GM23338 (cell line): ENCODE data around the gene RASEF. TPM values are rescaled to one million over a fixed set of nuclear protein-coding genes. Genes with fewer than 3 reads are reported as not detected.

Experiments used
- ATAC-seq: fragments of 200-7000 bp; cut with Tn5 transposase; 3 replicates; pipeline ENCODE4 v1.9.1; 2020
- DNase-seq: peaks from one replicate; pipeline ENCODE4 v3.0.0-alpha.2; 2015; ENCODE audit warnings: low spot score
- H2AFZ ChIP-seq: fragments of 200-600 bp; sonication (generic); 2 replicates; pipeline ENCODE4 v1.8.0; 2016; ENCODE audit warnings: antibody characterized with exemption, mild to moderate bottlenecking, moderate library complexity
- H3F3A ChIP-seq: fragments of 200-600 bp; sonication (generic); replicated peaks from 2 replicates; pipeline ENCODE4 v1.8.0; 2017; ENCODE audit warnings: antibody characterized with exemption, mixed run types, low read depth
- H3K27ac ChIP-seq: fragments of 200-600 bp; sonication (generic); 2 replicates; pipeline ENCODE4 v1.6.1; 2016; ENCODE audit warnings: low read depth
- H3K27me3 ChIP-seq: fragments of 200-600 bp; sonication (generic); 2 replicates; pipeline ENCODE4 v1.8.0; 2016; ENCODE audit warnings: mild to moderate bottlenecking, mixed run types, moderate library complexity; ENCODE audit not compliant: insufficient read depth
- H3K36me3 ChIP-seq: fragments of 200-600 bp; sonication (generic); 2 replicates; pipeline ENCODE4 v1.8.0; 2016; ENCODE audit warnings: mild to moderate bottlenecking; ENCODE audit not compliant: insufficient read depth
- H3K4me1 ChIP-seq: fragments of 200-600 bp; sonication (generic); 2 replicates; pipeline ENCODE4 v1.8.0; 2016; ENCODE audit warnings: mild to moderate bottlenecking, moderate library complexity; ENCODE audit not compliant: insufficient read depth
- H3K4me2 ChIP-seq: fragments of 200-600 bp; sonication (generic); 2 replicates; pipeline ENCODE4 v1.7.1; 2017; ENCODE audit warnings: mixed run types
- H3K4me3 ChIP-seq: fragments of 200-600 bp; sonication (generic); 2 replicates; pipeline ENCODE4 v1.6.1; 2016; ENCODE audit warnings: mixed run types
- H3K79me2 ChIP-seq: fragments of 200-600 bp; sonication (generic); replicated peaks from 2 replicates; pipeline ENCODE4 v1.8.0; 2017; ENCODE audit warnings: mild to moderate bottlenecking; ENCODE audit not compliant: insufficient read depth
- H3K9me2 ChIP-seq: fragments of 200-600 bp; sonication (generic); 2 replicates; pipeline ENCODE4 v1.8.0; 2017; ENCODE audit not compliant: insufficient read depth
- H4K20me1 ChIP-seq: fragments of 200-600 bp; sonication (generic); replicated peaks from 2 replicates; pipeline ENCODE4 v1.8.0; 2017; ENCODE audit warnings: mild to moderate bottlenecking; ENCODE audit not compliant: insufficient read depth
- H3K27ac Mint-ChIP-seq: 2 replicates; pipeline ENCODE4 v1.8.0; 2020; ENCODE audit warnings: inconsistent platforms, mild to moderate bottlenecking, moderate library complexity, mixed read lengths
- H3K27me3 Mint-ChIP-seq: 3 replicates; pipeline ENCODE4 v1.8.0; 2022; ENCODE audit warnings: low read depth, mild to moderate bottlenecking, moderate library complexity, mixed read lengths, inconsistent platforms; ENCODE audit not compliant: insufficient read depth, poor library complexity
- H3K36me3 Mint-ChIP-seq: 3 replicates; pipeline ENCODE4 v1.8.0; 2021; ENCODE audit warnings: low read depth, mild to moderate bottlenecking, inconsistent platforms, moderate library complexity, mixed read lengths
- H3K4me1 Mint-ChIP-seq: 3 replicates; pipeline ENCODE4 v1.8.0; 2020; ENCODE audit warnings: mild to moderate bottlenecking, inconsistent platforms, mixed read lengths
- H3K4me3 Mint-ChIP-seq: 3 replicates; pipeline ENCODE4 v1.8.0; 2021; ENCODE audit warnings: moderate library complexity, mild to moderate bottlenecking, inconsistent platforms, mixed read lengths
- H3K9me3 Mint-ChIP-seq: 3 replicates; pipeline ENCODE4 v1.8.0; 2020; ENCODE audit warnings: moderate library complexity, mild to moderate bottlenecking, inconsistent platforms, mixed read lengths
- CREB1 ChIP-seq: fragments of 250-450 bp; sonication (Bioruptor Pico); IDR thresholded peaks from 2 replicates; pipeline ENCODE4 v1.5.0; 2020; ENCODE audit warnings: low read depth, mild to moderate bottlenecking, moderate library complexity
- CTCF ChIP-seq, 2 experiments: fragments of 200-600 bp in 1 of 2; sonication (generic) in 1 of 2; conservative IDR thresholded peaks; 2 replicates each; pipeline versions ENCODE4 v1.5.1 to v1.6.1; 2016 to 2017; ENCODE audit warnings: antibody characterized with exemption in 2 of 2, low read depth in 2 of 2, mild to moderate bottlenecking in 2 of 2, moderate library complexity in 1 of 2
- ETS1 ChIP-seq: IDR thresholded peaks from 2 replicates; pipeline ENCODE4 v1.6.1; 2016; ENCODE audit warnings: antibody characterized with exemption
- EZH2phosphoT487 ChIP-seq: fragments of 200-600 bp; sonication (generic); IDR thresholded peaks from one replicate; pipeline ENCODE4 v1.8.1; 2018; ENCODE audit warnings: antibody characterized with exemption; ENCODE audit not compliant: unreplicated experiment
- JUNB ChIP-seq: IDR thresholded peaks from one replicate; pipeline ENCODE4 v1.6.1; 2016; ENCODE audit warnings: antibody characterized with exemption; ENCODE audit not compliant: unreplicated experiment
- NANOG ChIP-seq: IDR thresholded peaks from 2 replicates; pipeline ENCODE4 v1.6.1; 2016; ENCODE audit warnings: antibody characterized with exemption, borderline replicate concordance
- POLR2AphosphoS5 ChIP-seq: IDR thresholded peaks from 2 replicates; pipeline ENCODE4 v1.6.1; 2016; ENCODE audit warnings: antibody characterized with exemption, low read depth
- STAT1 ChIP-seq: IDR thresholded peaks from one replicate; pipeline ENCODE4 v1.6.1; 2016; ENCODE audit warnings: antibody characterized with exemption; ENCODE audit not compliant: unreplicated experiment
- ZNF114 ChIP-seq: fragments of 250-450 bp; sonication (Bioruptor Pico); IDR thresholded peaks from 2 replicates; pipeline ENCODE4 v1.5.0; 2020; ENCODE audit warnings: mild to moderate bottlenecking, moderate library complexity
- ZNF331 ChIP-seq: fragments of 250-450 bp; sonication (Bioruptor Pico); IDR thresholded peaks from 2 replicates; pipeline ENCODE4 v1.5.0; 2020; ENCODE audit warnings: low read depth, mild to moderate bottlenecking, moderate library complexity
- polyA plus RNA-seq: library from polyadenylated mRNA; unstranded; fragments of >200 nt; fragmentation: Nextera tagmentation; extraction: Ambion mirVana; gene quantifications from 2 replicates; pipeline ENCODE4 v1.2.1, GENCODE V29; 2016
- total RNA-seq: library from RNA; depleted of rRNA; stranded (reverse); fragments of >200 nt; shearing (Covaris generic); gene quantifications from 2 replicates; pipeline ENCODE4 v1.2.3, GENCODE V29; 2014
- TF ChIP-seq, protein P1 (sequence below): fragments of 250-450 bp; sonication (Bioruptor Pico); IDR thresholded peaks from 2 replicates; pipeline ENCODE4 v1.5.0; 2020; ENCODE audit warnings: mild to moderate bottlenecking, moderate library complexity

The RASEF gene
- total and polyA plus RNA-seq, 2 experiments from 2014 or later = 3.6 to 10.4 TPM

- H2AFZ ChIP-seq = no peak overlapping the region
- no peak overlapping the region for H3K4me2 ChIP-seq
- no peak for ATAC-seq
- no peaks in the 10 kb centered on the region for H3K79me2 ChIP-seq
- H3K4me1 ChIP-seq = no peaks in the 10 kb centered on the region; the same call in 1 of the 2 replicates
- H3K27me3 ChIP-seq = no peaks in the 10 kb centered on the region
- Mint-ChIP-seq H3K4me3 (no peak overlapping the region), H3K9me3 (peaks cover 5% of the 10 kb centered on the region; the same call in 2 of the 3 replicates), H3K4me1 (peaks cover 8% of the 10 kb centered on the region; the same call in 2 of the 3 replicates), H3K27me3 (peaks cover 2% of the 10 kb centered on the region), H3K36me3 (peaks cover 5% of the 10 kb centered on the region; the same call in 1 of the 3 replicates), H3K27ac (no peak overlapping the region)
- no peak for TF ChIP-seq STAT1
- TF ChIP-seq ZNF114 = no peak
- TF ChIP-seq ZNF331 (CRISPR knock-in tag) = no peak
- TF ChIP-seq ETS1 = no peak
- TF ChIP-seq NANOG = no peak
- no peak for TF ChIP-seq JUNB
- DNase-seq = no peak
- no peaks in the 10 kb centered on the region for H3K9me2 ChIP-seq
- no peaks in the 10 kb centered on the region for H4K20me1 ChIP-seq
- H3K27ac ChIP-seq = no peak overlapping the region
- no peaks in the 10 kb centered on the region for H3F3A ChIP-seq
- no peaks in the 10 kb centered on the region for H3K36me3 ChIP-seq
- no peak overlapping the region for H3K4me3 ChIP-seq
These were observed 43.7 kb downstream of the RASEF start for GRCh38 chr9:83019246-83019645.

- Histone ChIP-seq H3K27me3 (no peaks in the 10 kb centered on the region), H3K4me2 (no peak overlapping the region), H3K4me1 (peaks cover 9% of the 10 kb centered on the region), H3F3A (no peaks in the 10 kb centered on the region), H3K4me3 (no peak overlapping the region), H3K36me3 (no peaks in the 10 kb centered on the region), H3K9me2 (peaks cover 2% of the 10 kb centered on the region; the same call in 1 of the 2 replicates), H2AFZ (no peak overlapping the region), H3K27ac (no peak overlapping the region), H3K79me2 (no peaks in the 10 kb centered on the region), H4K20me1 (no peaks in the 10 kb centered on the region)
- ATAC-seq (no peak), DNase-seq (no peak)
- peaks cover 5% of the 10 kb centered on the region; the same call in 1 of the 3 replicates for H3K36me3 Mint-ChIP-seq
- peaks cover 5% of the 10 kb centered on the region; the same call in 2 of the 3 replicates for H3K9me3 Mint-ChIP-seq
- H3K4me1 Mint-ChIP-seq = peaks cover 15% of the 10 kb centered on the region; the same call in 2 of the 3 replicates
- H3K4me3 Mint-ChIP-seq = no peak overlapping the region
- no peak overlapping the region for H3K27ac Mint-ChIP-seq
- H3K27me3 Mint-ChIP-seq = peaks cover 2% of the 10 kb centered on the region
- no peak for TF ChIP-seq JUNB
- TF ChIP-seq CTCF (conservative IDR thresholded peaks at IDR 0.05; ENCODE audit: low read depth in 2 of 2) = no peak
- TF ChIP-seq ZNF331 (CRISPR knock-in tag) = no peak
- TF ChIP-seq POLR2AphosphoS5 = no peak
- no peak for TF ChIP-seq CREB1 (CRISPR knock-in tag)
- no peak for TF ChIP-seq ZNF114
- TF ChIP-seq EZH2phosphoT487 = no peak
- no peak for TF ChIP-seq STAT1
- TF ChIP-seq, protein P1, sequence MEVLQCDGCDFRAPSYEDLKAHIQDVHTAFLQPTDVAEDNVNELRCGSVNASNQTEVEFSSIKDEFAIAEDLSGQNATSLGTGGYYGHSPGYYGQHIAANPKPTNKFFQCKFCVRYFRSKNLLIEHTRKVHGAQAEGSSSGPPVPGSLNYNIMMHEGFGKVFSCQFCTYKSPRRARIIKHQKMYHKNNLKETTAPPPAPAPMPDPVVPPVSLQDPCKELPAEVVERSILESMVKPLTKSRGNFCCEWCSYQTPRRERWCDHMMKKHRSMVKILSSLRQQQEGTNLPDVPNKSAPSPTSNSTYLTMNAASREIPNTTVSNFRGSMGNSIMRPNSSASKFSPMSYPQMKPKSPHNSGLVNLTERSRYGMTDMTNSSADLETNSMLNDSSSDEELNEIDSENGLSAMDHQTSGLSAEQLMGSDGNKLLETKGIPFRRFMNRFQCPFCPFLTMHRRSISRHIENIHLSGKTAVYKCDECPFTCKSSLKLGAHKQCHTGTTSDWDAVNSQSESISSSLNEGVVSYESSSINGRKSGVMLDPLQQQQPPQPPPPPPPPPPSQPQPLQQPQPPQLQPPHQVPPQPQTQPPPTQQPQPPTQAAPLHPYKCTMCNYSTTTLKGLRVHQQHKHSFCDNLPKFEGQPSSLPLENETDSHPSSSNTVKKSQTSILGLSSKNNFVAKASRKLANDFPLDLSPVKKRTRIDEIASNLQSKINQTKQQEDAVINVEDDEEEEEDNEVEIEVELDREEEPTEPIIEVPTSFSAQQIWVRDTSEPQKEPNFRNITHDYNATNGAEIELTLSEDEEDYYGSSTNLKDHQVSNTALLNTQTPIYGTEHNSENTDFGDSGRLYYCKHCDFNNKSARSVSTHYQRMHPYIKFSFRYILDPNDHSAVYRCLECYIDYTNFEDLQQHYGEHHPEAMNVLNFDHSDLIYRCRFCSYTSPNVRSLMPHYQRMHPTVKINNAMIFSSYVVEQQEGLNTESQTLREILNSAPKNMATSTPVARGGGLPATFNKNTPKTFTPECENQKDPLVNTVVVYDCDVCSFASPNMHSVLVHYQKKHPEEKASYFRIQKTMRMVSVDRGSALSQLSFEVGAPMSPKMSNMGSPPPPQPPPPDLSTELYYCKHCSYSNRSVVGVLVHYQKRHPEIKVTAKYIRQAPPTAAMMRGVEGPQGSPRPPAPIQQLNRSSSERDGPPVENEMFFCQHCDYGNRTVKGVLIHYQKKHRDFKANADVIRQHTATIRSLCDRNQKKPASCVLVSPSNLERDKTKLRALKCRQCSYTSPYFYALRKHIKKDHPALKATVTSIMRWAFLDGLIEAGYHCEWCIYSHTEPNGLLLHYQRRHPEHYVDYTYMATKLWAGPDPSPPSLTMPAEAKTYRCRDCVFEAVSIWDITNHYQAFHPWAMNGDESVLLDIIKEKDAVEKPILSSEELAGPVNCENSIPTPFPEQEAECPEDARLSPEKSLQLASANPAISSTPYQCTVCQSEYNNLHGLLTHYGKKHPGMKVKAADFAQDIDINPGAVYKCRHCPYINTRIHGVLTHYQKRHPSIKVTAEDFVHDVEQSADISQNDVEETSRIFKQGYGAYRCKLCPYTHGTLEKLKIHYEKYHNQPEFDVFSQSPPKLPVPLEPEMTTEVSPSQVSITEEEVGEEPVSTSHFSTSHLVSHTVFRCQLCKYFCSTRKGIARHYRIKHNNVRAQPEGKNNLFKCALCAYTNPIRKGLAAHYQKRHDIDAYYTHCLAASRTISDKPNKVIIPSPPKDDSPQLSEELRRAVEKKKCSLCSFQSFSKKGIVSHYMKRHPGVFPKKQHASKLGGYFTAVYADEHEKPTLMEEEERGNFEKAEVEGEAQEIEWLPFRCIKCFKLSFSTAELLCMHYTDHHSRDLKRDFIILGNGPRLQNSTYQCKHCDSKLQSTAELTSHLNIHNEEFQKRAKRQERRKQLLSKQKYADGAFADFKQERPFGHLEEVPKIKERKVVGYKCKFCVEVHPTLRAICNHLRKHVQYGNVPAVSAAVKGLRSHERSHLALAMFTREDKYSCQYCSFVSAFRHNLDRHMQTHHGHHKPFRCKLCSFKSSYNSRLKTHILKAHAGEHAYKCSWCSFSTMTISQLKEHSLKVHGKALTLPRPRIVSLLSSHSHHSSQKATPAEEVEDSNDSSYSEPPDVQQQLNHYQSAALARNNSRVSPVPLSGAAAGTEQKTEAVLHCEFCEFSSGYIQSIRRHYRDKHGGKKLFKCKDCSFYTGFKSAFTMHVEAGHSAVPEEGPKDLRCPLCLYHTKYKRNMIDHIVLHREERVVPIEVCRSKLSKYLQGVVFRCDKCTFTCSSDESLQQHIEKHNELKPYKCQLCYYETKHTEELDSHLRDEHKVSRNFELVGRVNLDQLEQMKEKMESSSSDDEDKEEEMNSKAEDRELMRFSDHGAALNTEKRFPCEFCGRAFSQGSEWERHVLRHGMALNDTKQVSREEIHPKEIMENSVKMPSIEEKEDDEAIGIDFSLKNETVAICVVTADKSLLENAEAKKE (CRISPR knock-in tag) = no peak
These were observed 47.0 kb downstream of the RASEF start for GRCh38 chr9:83015897-83016296.
